H9 (cell line): ENCODE measurements around the gene CACNA1A. TPM values are rescaled to one million over a fixed set of nuclear protein-coding genes. Genes with fewer than 3 reads are reported as not detected.

Source experiments
- DNase-seq: peaks from one replicate; pipeline ENCODE4 v3.0.0-alpha.2; 2017
- H2AFZ ChIP-seq: one replicate; pipeline ENCODE4 v1.6.1; 2013; ENCODE audit warnings: mild to moderate bottlenecking, low read length, control low read depth, moderate library complexity
- H2AK5ac ChIP-seq: 2 replicates; pipeline ENCODE4 v1.6.1; 2013; ENCODE audit warnings: low read length, control low read depth, mixed read lengths; ENCODE audit not compliant: insufficient read length
- H2BK120ac ChIP-seq: one replicate; pipeline ENCODE4 v1.6.1; 2013; ENCODE audit warnings: low read depth, mild to moderate bottlenecking, low read length, control low read depth, inconsistent platforms; ENCODE audit not compliant: poor library complexity, severe bottlenecking
- H2BK12ac ChIP-seq: 2 replicates; pipeline ENCODE4 v1.6.1; 2013; ENCODE audit warnings: low read length, control low read depth, mixed read lengths, low read depth; ENCODE audit not compliant: insufficient read length
- H2BK15ac ChIP-seq: 2 replicates; pipeline ENCODE4 v1.6.1; 2013; ENCODE audit warnings: low read depth, low read length, control low read depth
- H2BK20ac ChIP-seq: one replicate; pipeline ENCODE4 v1.6.1; 2013; ENCODE audit warnings: low read depth, mild to moderate bottlenecking, low read length, control low read depth, inconsistent platforms; ENCODE audit not compliant: poor library complexity, severe bottlenecking
- H2BK5ac ChIP-seq: 2 replicates; pipeline ENCODE4 v1.6.1; 2013; ENCODE audit warnings: low read length, control low read depth, mixed read lengths; ENCODE audit not compliant: insufficient read length
- H3K14ac ChIP-seq: 2 replicates; pipeline ENCODE4 v1.6.1; 2013; ENCODE audit warnings: low read length, control low read depth; ENCODE audit not compliant: insufficient read depth
- H3K18ac ChIP-seq: 2 replicates; pipeline ENCODE4 v1.6.1; 2013; ENCODE audit warnings: low read depth, mild to moderate bottlenecking, mixed read lengths, low read length, control low read depth; ENCODE audit not compliant: insufficient read length
- H3K23ac ChIP-seq: 2 replicates; pipeline ENCODE4 v1.6.1; 2013; ENCODE audit warnings: low read length, control low read depth, mixed read lengths, low read depth; ENCODE audit not compliant: insufficient read length
- H3K23me2 ChIP-seq: 2 replicates; pipeline ENCODE4 v1.6.1; 2013; ENCODE audit warnings: low read depth, mild to moderate bottlenecking, mixed read lengths, low read length, control low read depth; ENCODE audit not compliant: insufficient read length, poor library complexity, severe bottlenecking
- H3K27ac ChIP-seq: 2 replicates; pipeline ENCODE4 v1.5.1; 2013; ENCODE audit warnings: low read length, control low read depth, mixed read lengths, low read depth; ENCODE audit not compliant: insufficient read length
- H3K27me3 ChIP-seq: 2 replicates; pipeline ENCODE4 v1.6.1; 2013; ENCODE audit warnings: low read length, control low read depth, inconsistent platforms; ENCODE audit not compliant: insufficient read depth
- H3K4ac ChIP-seq: 2 replicates; pipeline ENCODE4 v1.6.1; 2013; ENCODE audit warnings: low read depth, mild to moderate bottlenecking, control low read depth, inconsistent platforms, low read length, moderate library complexity
- H3K4me1 ChIP-seq: 2 replicates; pipeline ENCODE4 v1.6.1; 2013; ENCODE audit warnings: low read length, control low read depth, inconsistent platforms; ENCODE audit not compliant: insufficient read depth
- H3K4me2 ChIP-seq: 2 replicates; pipeline ENCODE4 v1.6.1; 2013; ENCODE audit warnings: low read length, control low read depth, mixed read lengths; ENCODE audit not compliant: insufficient read length, insufficient read depth
- H3K56ac ChIP-seq: 2 replicates; pipeline ENCODE4 v1.6.1; 2013; ENCODE audit warnings: low read depth, mild to moderate bottlenecking, mixed read lengths, low read length, control low read depth; ENCODE audit not compliant: insufficient read length
- H3K79me1 ChIP-seq: 2 replicates; pipeline ENCODE4 v1.6.1; 2013; ENCODE audit warnings: low read depth, mild to moderate bottlenecking, moderate library complexity, low read length, control low read depth, inconsistent platforms; ENCODE audit not compliant: insufficient read depth, poor library complexity, severe bottlenecking
- H3K79me2 ChIP-seq: 2 replicates; pipeline ENCODE4 v1.6.1; 2013; ENCODE audit warnings: low read length, control low read depth, inconsistent platforms; ENCODE audit not compliant: insufficient read depth
- H3K9ac ChIP-seq: 2 replicates; pipeline ENCODE4 v1.6.1; 2013; ENCODE audit warnings: low read length, control low read depth, mixed read lengths; ENCODE audit not compliant: insufficient read length; ENCODE audit errors: extremely low read depth
- H3K9me3 ChIP-seq: one replicate; pipeline ENCODE4 v1.6.1; 2013; ENCODE audit warnings: low read depth, low read length, inconsistent platforms; ENCODE audit not compliant: control insufficient read depth
- H3T11ph ChIP-seq: one replicate; pipeline ENCODE4 v1.6.1; 2013; ENCODE audit warnings: mild to moderate bottlenecking, low read length, control low read depth, inconsistent platforms
- H4K20me1 ChIP-seq: one replicate; pipeline ENCODE4 v1.6.1; 2013; ENCODE audit not compliant: control insufficient read depth, insufficient read length, insufficient read depth
- H4K5ac ChIP-seq: 2 replicates; pipeline ENCODE4 v1.6.1; 2013; ENCODE audit warnings: low read depth, mild to moderate bottlenecking, mixed read lengths, low read length, control low read depth; ENCODE audit not compliant: insufficient read length
- H4K8ac ChIP-seq: replicated peaks from 2 replicates; pipeline ENCODE4 v1.6.1; 2013; ENCODE audit warnings: low read length, control low read depth, mixed read lengths, low read depth; ENCODE audit not compliant: insufficient read length
- H4K91ac ChIP-seq: 2 replicates; pipeline ENCODE4 v1.6.1; 2013; ENCODE audit warnings: low read depth, mild to moderate bottlenecking, moderate library complexity, mixed read lengths, low read length, control low read depth; ENCODE audit not compliant: insufficient read length
- H3K27ac Mint-ChIP-seq, 3 experiments: 2 replicates in 2 of 3; 3 replicates in 1 of 3; pipeline ENCODE4 v1.8.0; 2020 to 2021; ENCODE audit warnings: mixed read lengths in 3 of 3, mild to moderate bottlenecking in 1 of 3, moderate library complexity in 1 of 3
- H3K27me3 Mint-ChIP-seq: 2 replicates; pipeline ENCODE4 v1.8.0; 2021; ENCODE audit warnings: low read depth, mild to moderate bottlenecking, moderate library complexity, mixed read lengths
- H3K36me3 Mint-ChIP-seq, 3 experiments: 2 replicates in 2 of 3; 3 replicates in 1 of 3; pipeline ENCODE4 v1.8.0; 2020 to 2021; ENCODE audit warnings: low read depth in 3 of 3, mixed read lengths in 3 of 3; ENCODE audit not compliant: insufficient read depth in 1 of 3
- H3K4me1 Mint-ChIP-seq, 2 experiments: 2 replicates each; pipeline ENCODE4 v1.8.0; 2020; ENCODE audit warnings: mixed read lengths in 2 of 2
- H3K4me3 Mint-ChIP-seq, 2 experiments: 2 replicates in 1 of 2; 3 replicates in 1 of 2; pipeline ENCODE4 v1.8.0; 2020 to 2021; ENCODE audit warnings: mild to moderate bottlenecking in 2 of 2, mixed read lengths in 2 of 2, moderate library complexity in 1 of 2
- H3K9me3 Mint-ChIP-seq, 2 experiments: 2 replicates in 1 of 2; 3 replicates in 1 of 2; pipeline ENCODE4 v1.8.0; 2020; ENCODE audit warnings: mild to moderate bottlenecking in 2 of 2, mixed read lengths in 2 of 2, moderate library complexity in 1 of 2
- WGBS: extraction: QIAGEN DNeasy Blood & Tissue Kit; methylation state at CpG from one replicate; pipeline ENCODE4 v1.1.7; 2013; ENCODE audit warnings: missing lambda C conversion rate, low lambda C conversion rate, mixed read lengths; ENCODE audit not compliant: insufficient read length; ENCODE audit errors: extremely low coverage; 5-methylcytosine and 5-hydroxymethylcytosine counted together
- total RNA-seq: library from RNA; stranded (reverse); gene quantifications from 2 replicates; pipeline ENCODE4 v1.2.1, GENCODE V29; 2021
- TF ChIP-seq, protein P1 (sequence below): fragments of 200-600 bp; sonication (generic); conservative IDR thresholded peaks from 3 replicates; pipeline ENCODE4 v1.8.0; 2021; ENCODE audit warnings: antibody characterized with exemption, mild to moderate bottlenecking

Gene CACNA1A
- total RNA-seq, 1 experiment from 2014 or later = 8.0 TPM

DNA sequence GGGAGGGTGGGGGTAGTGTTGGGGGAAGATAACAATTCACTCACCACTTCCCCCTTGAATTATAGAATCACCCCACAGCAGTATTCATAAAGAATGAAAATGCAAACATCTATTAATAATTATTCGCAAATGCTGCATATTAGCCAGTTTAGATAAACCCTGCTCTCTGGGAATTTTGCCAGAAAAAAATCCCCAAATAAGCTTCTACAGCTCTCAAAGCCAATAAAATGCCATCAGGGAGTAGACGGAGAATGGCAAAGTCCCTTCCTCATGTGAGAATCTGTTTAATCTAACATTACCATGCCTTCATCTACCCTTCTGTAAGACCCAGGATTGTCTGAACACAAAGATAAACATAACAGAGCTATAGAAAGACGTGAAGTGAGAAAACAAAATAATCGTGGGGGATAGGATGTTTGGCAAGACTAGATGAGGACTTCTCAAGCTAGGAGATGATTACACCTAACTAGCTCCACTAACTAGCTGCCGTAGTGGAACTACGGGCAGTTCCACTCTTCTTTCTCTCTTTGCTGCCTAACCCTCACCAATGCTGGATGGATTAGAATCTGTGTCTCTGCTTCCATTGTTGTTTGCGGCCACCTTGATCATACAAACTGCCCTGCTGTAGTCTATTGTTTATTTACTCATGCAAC lies 32.4 kb upstream of the CACNA1A start:
- Mint-ChIP-seq H3K27me3 (peaks cover 52% of the 10 kb centered on the region), H3K4me1 (peaks cover 0 to 9% of the 10 kb centered on the region in 2 experiments; a peak in 3 of 4 replicates), H3K36me3 (no peaks in the 10 kb centered on the region; a peak in 1 of 7 replicates), H3K4me3 (no peak overlapping the region), H3K27ac (no peak overlapping the region), H3K9me3 (peaks cover 0 to 2% of the 10 kb centered on the region in 2 experiments; a peak in 2 of 5 replicates)
- WGBS = no CpG with 5 or more reads among the region's 7 CpGs
- TF ChIP-seq, protein P1, sequence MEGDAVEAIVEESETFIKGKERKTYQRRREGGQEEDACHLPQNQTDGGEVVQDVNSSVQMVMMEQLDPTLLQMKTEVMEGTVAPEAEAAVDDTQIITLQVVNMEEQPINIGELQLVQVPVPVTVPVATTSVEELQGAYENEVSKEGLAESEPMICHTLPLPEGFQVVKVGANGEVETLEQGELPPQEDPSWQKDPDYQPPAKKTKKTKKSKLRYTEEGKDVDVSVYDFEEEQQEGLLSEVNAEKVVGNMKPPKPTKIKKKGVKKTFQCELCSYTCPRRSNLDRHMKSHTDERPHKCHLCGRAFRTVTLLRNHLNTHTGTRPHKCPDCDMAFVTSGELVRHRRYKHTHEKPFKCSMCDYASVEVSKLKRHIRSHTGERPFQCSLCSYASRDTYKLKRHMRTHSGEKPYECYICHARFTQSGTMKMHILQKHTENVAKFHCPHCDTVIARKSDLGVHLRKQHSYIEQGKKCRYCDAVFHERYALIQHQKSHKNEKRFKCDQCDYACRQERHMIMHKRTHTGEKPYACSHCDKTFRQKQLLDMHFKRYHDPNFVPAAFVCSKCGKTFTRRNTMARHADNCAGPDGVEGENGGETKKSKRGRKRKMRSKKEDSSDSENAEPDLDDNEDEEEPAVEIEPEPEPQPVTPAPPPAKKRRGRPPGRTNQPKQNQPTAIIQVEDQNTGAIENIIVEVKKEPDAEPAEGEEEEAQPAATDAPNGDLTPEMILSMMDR = no peak
- H3K9ac ChIP-seq = no peak overlapping the region
- peaks cover 5% of the 10 kb centered on the region for H3K9me3 ChIP-seq
- H3K4ac ChIP-seq = no peak overlapping the region
- H4K20me1 ChIP-seq = no peaks in the 10 kb centered on the region
- no peak overlapping the region for H2BK5ac ChIP-seq
- no peak overlapping the region for H3K56ac ChIP-seq
- H3K4me1 ChIP-seq = no peaks in the 10 kb centered on the region; the same call in 1 of the 2 replicates
- no peak overlapping the region for H4K5ac ChIP-seq
- no peak overlapping the region for H3K14ac ChIP-seq
- no peak overlapping the region for H2BK12ac ChIP-seq
- H2AK5ac ChIP-seq = no peak overlapping the region
- no peak overlapping the region for H3T11ph ChIP-seq
- H3K27ac ChIP-seq = no peak overlapping the region
- no peak overlapping the region for H2BK120ac ChIP-seq
- no peak overlapping the region for H4K91ac ChIP-seq
- no peak overlapping the region for H3K18ac ChIP-seq
- no peak overlapping the region for H2BK20ac ChIP-seq
- no peaks in the 10 kb centered on the region for H3K23me2 ChIP-seq
- H2BK15ac ChIP-seq = no peak overlapping the region
- no peaks in the 10 kb centered on the region for H3K79me1 ChIP-seq
- no peaks in the 10 kb centered on the region for H3K27me3 ChIP-seq
- H3K79me2 ChIP-seq = no peaks in the 10 kb centered on the region
- no peak overlapping the region for H2AFZ ChIP-seq
- H3K23ac ChIP-seq = no peak overlapping the region
- H3K4me2 ChIP-seq = no peak overlapping the region
- no peak for DNase-seq
- no peak overlapping the region for H4K8ac ChIP-seq
